Right lobe of liver (tissue), 6 donors: Measurements from ENCODE around the gene COL27A1. TPM values are rescaled to one million over a fixed set of nuclear protein-coding genes. Genes with fewer than 3 reads are reported as not detected.

Experiments
- ATAC-seq, 4 donors: fragments of 200-7000 bp; cut with Tn5 transposase; one replicate each; pipeline ENCODE4 v1.9.1; 2020; ENCODE audit warnings: mild to moderate bottlenecking in 4 of 4, moderate library complexity in 4 of 4
- DNase-seq, 3 donors: peaks; one replicate each; pipeline ENCODE4 v3.0.0-alpha.2; 2020
- H3K27ac ChIP-seq, 3 donors: fragments of 200-600 bp; one replicate each; pipeline ENCODE4 v1.8.0; 2022
- H3K27me3 ChIP-seq, 2 donors: fragments of 200-600 bp; one replicate each; pipeline ENCODE4 v1.8.0; 2022
- H3K36me3 ChIP-seq, 4 donors: fragments of 200-600 bp; sonication (generic) in 1 of 4; one replicate each; pipeline versions ENCODE4 v1.5.1 to v1.8.0; 2017 to 2022; ENCODE audit warnings: control low read depth in 1 of 4
- H3K4me1 ChIP-seq, 4 donors: fragments of 200-600 bp; sonication (generic) in 1 of 4; one replicate each; pipeline versions ENCODE4 v1.5.1 to v1.8.0; 2017 to 2022; ENCODE audit warnings: control low read depth in 1 of 4
- H3K4me3 ChIP-seq, 3 donors: fragments of 200-600 bp; one replicate each; pipeline ENCODE4 v1.8.0; 2022
- H3K9me3 ChIP-seq, 4 donors: fragments of 200-600 bp; sonication (generic) in 1 of 4; one replicate each; pipeline versions ENCODE4 v1.5.1 to v1.8.0; 2017 to 2022; ENCODE audit warnings: control low read depth in 1 of 4
- CTCF ChIP-seq, 4 donors: fragments of 200-600 bp in 3 of 4; fragments of 450-650 bp in 1 of 4; IDR thresholded peaks; one replicate each; pipeline versions ENCODE4 v1.5.1 to v1.8.0; 2016 to 2022; ENCODE audit warnings: antibody characterized with exemption in 4 of 4, mild to moderate bottlenecking in 2 of 4
- POLR2A ChIP-seq: fragments of 450-650 bp; IDR thresholded peaks from one replicate; pipeline ENCODE4 v1.6.1; 2017; ENCODE audit warnings: antibody characterized with exemption, mild to moderate bottlenecking
- WGBS: methylation state at CpG from one replicate; pipeline ENCODE4 v1.1.6; 2018; ENCODE audit warnings: low coverage, low lambda C conversion rate; ENCODE audit not compliant: insufficient coverage; ENCODE audit errors: missing lambda C conversion rate; 5-methylcytosine and 5-hydroxymethylcytosine counted together
- intact Hi-C, 2 donors: fragments of 100-400 bp; cut with DNase I; formaldehyde crosslinking; loops; one replicate each; pipeline versions ENCODE4 v1.11.2 to v1.14.1; 2022
- total RNA-seq, 6 experiments: library from RNA; depleted of rRNA in 2 of 6; stranded (reverse); fragments of >200 nt in 2 of 6; fragmentation: NEBNext Ultra II Directional in 3 of 6; extraction: Animal tissue kit (Norgen Biotek cat#: 25700) in 3 of 6; gene quantifications; one replicate each; pipeline versions ENCODE4 v1.1.0 to v1.2.4, GENCODE V29; 2016 to 2023
- donor health status: DM: no; HTN: yes; CAD: no.
- donor health status: DM: no; HTN: no; CAD: no.
- donor health status: DM: no; HTN: no; CAD: no.
- donor health status: DM: no; HTN: yes; CAD: no.
- donor health status: DM: no; HTN: yes; CAD: no.

COL27A1 gene
- total RNA-seq, 6 experiments from 2014 or later = 11.8 to 51.9 (median 29.3) TPM

GRCh38 chr9:114310471-114311450 is 155.4 kb downstream of the COL27A1 start:
- H3K27me3 ChIP-seq = no peaks in the 10 kb centered on the region
- DNase-seq (peak in 1 of 3 donors; percentile 34), ATAC-seq (no peak)
- no peaks in the 10 kb centered on the region for H3K9me3 ChIP-seq
- no peak overlapping the region for H3K4me3 ChIP-seq
- H3K27ac ChIP-seq = no peak overlapping the region
- TF ChIP-seq CTCF (IDR thresholded peaks at IDR 0.05) (no peak), POLR2A (no peak)
- H3K36me3 ChIP-seq = no peaks in the 10 kb centered on the region
- WGBS = 82% methylated on average over 15 of the region's 22 CpGs
- peaks cover 0 to 49% (median 10%) of the 10 kb centered on the region in 4 donors for H3K4me1 ChIP-seq
- intact Hi-C loops = no loop called here

- WGBS = 93% methylated on average over 25 of the region's 28 CpGs
- Histone ChIP-seq H3K9me3 (no peaks in the 10 kb centered on the region), H3K36me3 (no peaks in the 10 kb centered on the region), H3K27ac (no peak overlapping the region), H3K27me3 (no peaks in the 10 kb centered on the region), H3K4me3 (no peak overlapping the region), H3K4me1 (peaks cover 0 to 49% (median 14%) of the 10 kb centered on the region in 4 donors)
- DNase-seq (peak in 1 of 3 donors; percentile 36), ATAC-seq (no peak)
- intact Hi-C loops = no loop called here
- no peak for TF ChIP-seq POLR2A
- TF ChIP-seq CTCF (IDR thresholded peaks at IDR 0.05) = no peak
These were observed 156.5 kb downstream of the COL27A1 start for GRCh38 chr9:114311571-114312512.

GRCh38 chr9:114312513-114312875 is 157.2 kb downstream of the COL27A1 start:
- TF ChIP-seq CTCF (IDR thresholded peaks at IDR 0.05) (no peak), POLR2A (no peak)
- Histone ChIP-seq H3K27ac (peak overlapping the region in 1 of 3 donors; percentile 29), H3K36me3 (no peaks in the 10 kb centered on the region), H3K4me1 (peaks cover 0 to 54% (median 18%) of the 10 kb centered on the region in 4 donors), H3K4me3 (no peak overlapping the region), H3K9me3 (no peaks in the 10 kb centered on the region), H3K27me3 (no peaks in the 10 kb centered on the region)
- ATAC-seq = no peak
- intact Hi-C loops = no loop called here
- DNase-seq = peak in 1 of 3 donors; percentile 37
- WGBS = 88% methylated on average over 5 of the region's 8 CpGs

- Histone ChIP-seq H3K4me3 (no peak overlapping the region), H3K9me3 (no peaks in the 10 kb centered on the region), H3K4me1 (peaks cover 0 to 54% (median 21%) of the 10 kb centered on the region in 4 donors), H3K27ac (peak overlapping the region in 1 of 3 donors; percentile 8), H3K27me3 (no peaks in the 10 kb centered on the region), H3K36me3 (no peaks in the 10 kb centered on the region)
- 74% methylated on average over 8 of the region's 8 CpGs for WGBS
- TF ChIP-seq CTCF (IDR thresholded peaks at IDR 0.05) (no peak), POLR2A (no peak)
- ATAC-seq (no peak), DNase-seq (peak in 1 of 3 donors; percentile 36)
- intact Hi-C loops = no loop called here
These were observed 157.8 kb downstream of the COL27A1 start for GRCh38 chr9:114313186-114313585.
